Testis (tissue), 3 donors: ENCODE measurements around the gene MRPL4. TPM values are rescaled to one million over a fixed set of nuclear protein-coding genes. Genes with fewer than 3 reads are reported as not detected.

ENCODE experiments used
- DNase-seq: peaks from one replicate; pipeline ENCODE4 v3.0.0-alpha.2; 2019
- H3K27ac ChIP-seq, 2 donors: fragments of 200-600 bp; sonication (generic); one replicate each; pipeline ENCODE4 v1.5.1; 2019
- H3K27me3 ChIP-seq: fragments of 200-600 bp; sonication (generic); one replicate; pipeline ENCODE4 v1.5.1; 2019
- H3K36me3 ChIP-seq: fragments of 200-600 bp; sonication (generic); one replicate; pipeline ENCODE4 v1.5.1; 2017; ENCODE audit warnings: low read depth; ENCODE audit errors: missing control alignments
- H3K4me1 ChIP-seq: fragments of 200-600 bp; sonication (generic); one replicate; pipeline ENCODE4 v1.5.1; 2019
- H3K4me3 ChIP-seq, 2 donors: fragments of 200-600 bp; sonication (generic); one replicate each; pipeline ENCODE4 v1.5.1; 2017 to 2019
- H3K9me3 ChIP-seq: fragments of 200-600 bp; sonication (generic); one replicate; pipeline ENCODE4 v1.5.1; 2017
- POLR2A ChIP-seq: fragments of 450-650 bp; IDR thresholded peaks from one replicate; pipeline ENCODE4 v1.6.1; 2017; ENCODE audit warnings: antibody characterized with exemption, mild to moderate bottlenecking, moderate library complexity
- WGBS, 2 donors: methylation state at CpG; one replicate each; pipeline ENCODE4 v1.1.5; 2018; 5-methylcytosine and 5-hydroxymethylcytosine counted together
- intact Hi-C: fragments of 100-400 bp; cut with DNase I; formaldehyde crosslinking; loops from one replicate; pipeline ENCODE4 v1.15.1; 2023; ENCODE audit warnings: low total_unique reads
- microRNA-seq, 2 donors: library from miRNA; unstranded; fragments of <30 nt; microRNA quantifications; one replicate each; pipeline ENCODE4, GENCODE V29; 2016; ENCODE audit warnings: borderline number of aligned reads in 2 of 2, borderline replicate concordance in 1 of 2
- polyA plus RNA-seq: library from polyadenylated mRNA; stranded (reverse); fragments of 350-450 nt; fragmentation: Illumina TruSeq; extraction: RNeasy Lipid Tissue Mini Kit (QIAGEN cat#74804); gene quantifications from one replicate; pipeline ENCODE4 v1.2.3, GENCODE V29; 2014; ENCODE audit warnings: low read depth, low replicate concordance; ENCODE audit not compliant: insufficient read depth
- small RNA-seq, 2 donors: library from RNA; depleted of rRNA; stranded (forward); fragments of <200 nt; gene quantifications; one replicate each; pipeline ENCODE3, GENCODE V24; 2016
- total RNA-seq, 2 donors: library from RNA; depleted of rRNA; stranded (reverse); fragments of >200 nt; gene quantifications; one replicate each; pipeline ENCODE4 v1.2.3, GENCODE V29; 2016
- TF ChIP-seq, protein P1 (sequence below), 3 experiments: fragments of 450-650 bp in 2 of 3; fragments of 200-600 bp in 1 of 3; sonication (generic) in 1 of 3; IDR thresholded peaks; one replicate each; pipeline ENCODE4 v1.5.1; 2016 to 2019; ENCODE audit warnings: antibody characterized with exemption in 3 of 3, mild to moderate bottlenecking in 2 of 3, moderate library complexity in 1 of 3

The MRPL4 gene
- total and polyA plus RNA-seq, 3 donors from 2014 or later, result 53.3 to 91.8 (median 63.5) TPM

DNA sequence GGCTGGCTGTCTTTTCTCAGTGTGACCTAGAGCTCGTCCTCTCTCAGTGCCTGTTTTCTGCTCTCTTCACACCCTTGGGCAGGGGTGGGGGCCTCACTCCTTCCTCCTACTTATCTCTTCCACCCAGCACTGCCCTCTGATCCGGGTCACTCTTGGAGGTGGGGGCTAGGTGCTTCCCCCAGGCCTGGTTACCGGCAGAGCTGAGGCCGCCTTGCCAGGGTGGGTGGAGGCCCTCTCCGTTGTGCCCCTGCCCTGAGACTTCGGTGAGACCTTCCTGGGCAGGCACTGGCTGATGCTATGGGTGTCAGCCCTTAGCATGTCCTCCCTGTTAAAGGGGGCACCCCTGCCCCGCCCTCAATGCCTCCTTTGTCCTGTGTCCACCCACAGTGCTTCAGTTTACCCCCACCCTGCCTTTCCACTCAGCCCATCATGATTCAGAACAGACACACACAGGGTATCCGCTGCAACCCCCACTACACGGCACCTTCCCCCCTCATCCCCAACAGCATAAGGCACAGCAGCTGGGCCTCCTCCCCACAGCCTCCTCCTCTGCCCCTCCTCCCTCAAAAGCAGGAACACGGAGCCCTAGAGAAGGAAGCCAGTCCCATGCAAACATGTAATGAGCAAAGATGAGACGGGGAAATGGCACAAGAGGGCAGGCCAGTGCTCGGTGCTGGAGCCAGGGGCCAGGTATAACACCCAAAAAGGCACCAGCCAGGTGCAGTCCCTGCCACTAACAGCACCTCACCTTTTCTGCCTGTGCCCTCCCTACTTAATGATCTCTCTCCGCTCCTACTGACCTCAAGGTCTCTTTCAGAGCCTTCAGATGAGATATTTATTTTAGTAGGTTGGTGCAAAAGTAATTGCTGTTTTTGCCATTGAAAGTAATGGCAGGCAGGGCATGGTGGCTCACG, 47.8 kb downstream of the MRPL4 start:
- no peaks in the 10 kb centered on the region for H3K9me3 ChIP-seq
- no peaks in the 10 kb centered on the region for H3K27me3 ChIP-seq
- H3K36me3 ChIP-seq, result no peaks in the 10 kb centered on the region
- no peak overlapping the region for H3K27ac ChIP-seq
- TF ChIP-seq, protein P1, sequence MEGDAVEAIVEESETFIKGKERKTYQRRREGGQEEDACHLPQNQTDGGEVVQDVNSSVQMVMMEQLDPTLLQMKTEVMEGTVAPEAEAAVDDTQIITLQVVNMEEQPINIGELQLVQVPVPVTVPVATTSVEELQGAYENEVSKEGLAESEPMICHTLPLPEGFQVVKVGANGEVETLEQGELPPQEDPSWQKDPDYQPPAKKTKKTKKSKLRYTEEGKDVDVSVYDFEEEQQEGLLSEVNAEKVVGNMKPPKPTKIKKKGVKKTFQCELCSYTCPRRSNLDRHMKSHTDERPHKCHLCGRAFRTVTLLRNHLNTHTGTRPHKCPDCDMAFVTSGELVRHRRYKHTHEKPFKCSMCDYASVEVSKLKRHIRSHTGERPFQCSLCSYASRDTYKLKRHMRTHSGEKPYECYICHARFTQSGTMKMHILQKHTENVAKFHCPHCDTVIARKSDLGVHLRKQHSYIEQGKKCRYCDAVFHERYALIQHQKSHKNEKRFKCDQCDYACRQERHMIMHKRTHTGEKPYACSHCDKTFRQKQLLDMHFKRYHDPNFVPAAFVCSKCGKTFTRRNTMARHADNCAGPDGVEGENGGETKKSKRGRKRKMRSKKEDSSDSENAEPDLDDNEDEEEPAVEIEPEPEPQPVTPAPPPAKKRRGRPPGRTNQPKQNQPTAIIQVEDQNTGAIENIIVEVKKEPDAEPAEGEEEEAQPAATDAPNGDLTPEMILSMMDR (IDR thresholded peaks at IDR 0.05), result no peak
- TF ChIP-seq POLR2A, result no peak
- intact Hi-C loops, result no loop called here
- peaks cover 6% of the 10 kb centered on the region for H3K4me1 ChIP-seq
- H3K4me3 ChIP-seq, result no peak overlapping the region
- 55 to 59% methylated on average over 14 of the region's 14 CpGs for WGBS, 2 donors
- DNase-seq, result no peak

DNA sequence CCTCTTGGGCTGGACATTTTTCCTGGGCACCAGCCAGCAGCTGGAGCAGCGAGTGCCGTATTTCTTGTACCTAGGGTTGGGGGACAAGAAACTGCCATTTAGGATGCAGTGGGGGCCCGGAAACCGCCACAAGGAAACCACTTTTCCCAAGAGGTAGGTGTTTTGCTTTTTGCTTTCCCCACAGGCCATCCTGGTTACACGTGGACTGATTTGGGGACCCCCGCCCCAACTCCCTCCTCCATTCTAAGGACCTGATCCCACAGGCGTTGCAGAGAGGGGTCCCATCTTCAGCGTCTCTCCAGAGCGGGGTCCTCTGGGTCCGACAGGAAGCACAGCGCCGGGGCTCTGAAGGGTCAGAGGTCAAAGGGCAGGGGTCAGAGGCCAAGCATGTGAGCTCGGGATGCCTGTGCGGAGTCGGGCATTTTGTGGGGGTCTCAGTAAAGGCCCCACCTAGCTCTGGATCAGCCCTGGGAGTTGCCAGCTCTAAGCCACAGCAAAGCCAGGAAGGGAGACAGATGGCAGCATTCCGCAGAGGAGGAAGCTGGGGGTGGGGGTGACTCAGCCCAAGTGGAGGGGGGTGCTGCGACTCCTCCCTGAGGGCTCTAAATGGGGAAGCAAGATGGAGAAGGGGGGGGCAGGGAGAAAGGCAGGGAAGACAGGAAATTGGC, 53.3 kb downstream of the MRPL4 start:
- 83 to 87% methylated on average over 13 to 17 of the region's 17 CpGs for WGBS, 2 donors
- Histone ChIP-seq H3K9me3 (no peaks in the 10 kb centered on the region), H3K27ac (no peak overlapping the region), H3K4me3 (no peak overlapping the region), H3K27me3 (no peaks in the 10 kb centered on the region), H3K36me3 (no peaks in the 10 kb centered on the region), H3K4me1 (no peaks in the 10 kb centered on the region)
- DNase-seq, result no peak
- TF ChIP-seq POLR2A, result no peak
- TF ChIP-seq, protein P1 (IDR thresholded peaks at IDR 0.05), result no peak
- intact Hi-C loops, result no loop called here

DNA sequence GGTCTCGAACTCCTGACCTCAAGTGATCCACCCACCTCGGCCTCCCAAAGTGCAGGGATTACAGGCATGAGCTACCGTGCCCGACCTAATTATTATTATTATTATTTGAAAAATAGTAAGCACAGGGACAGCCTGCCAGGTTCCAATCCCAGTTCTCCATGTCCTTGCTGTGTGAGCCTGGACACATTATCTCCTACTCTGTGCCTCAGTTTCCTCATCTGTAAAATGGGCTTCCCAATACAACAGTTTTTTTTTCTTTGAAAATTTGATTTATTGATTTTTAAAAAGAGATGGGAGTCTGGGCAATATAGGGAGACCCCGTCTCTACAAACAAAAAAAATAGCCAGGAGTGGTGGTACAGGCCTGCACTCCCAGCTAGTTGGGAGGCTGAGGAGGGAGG, 54.3 kb downstream of the MRPL4 start:
- no peaks in the 10 kb centered on the region for H3K27me3 ChIP-seq
- intact Hi-C loops, result no loop called here
- H3K9me3 ChIP-seq, result no peaks in the 10 kb centered on the region
- H3K36me3 ChIP-seq, result no peaks in the 10 kb centered on the region
- TF ChIP-seq POLR2A, result no peak
- TF ChIP-seq, protein P1 (IDR thresholded peaks at IDR 0.05), result no peak
- H3K4me3 ChIP-seq, result no peak overlapping the region
- WGBS, 2 donors, result 88 to 90% methylated on average over 5 of the region's 5 CpGs
- H3K4me1 ChIP-seq, result no peaks in the 10 kb centered on the region
- H3K27ac ChIP-seq, result no peak overlapping the region
- DNase-seq, result no peak

DNA sequence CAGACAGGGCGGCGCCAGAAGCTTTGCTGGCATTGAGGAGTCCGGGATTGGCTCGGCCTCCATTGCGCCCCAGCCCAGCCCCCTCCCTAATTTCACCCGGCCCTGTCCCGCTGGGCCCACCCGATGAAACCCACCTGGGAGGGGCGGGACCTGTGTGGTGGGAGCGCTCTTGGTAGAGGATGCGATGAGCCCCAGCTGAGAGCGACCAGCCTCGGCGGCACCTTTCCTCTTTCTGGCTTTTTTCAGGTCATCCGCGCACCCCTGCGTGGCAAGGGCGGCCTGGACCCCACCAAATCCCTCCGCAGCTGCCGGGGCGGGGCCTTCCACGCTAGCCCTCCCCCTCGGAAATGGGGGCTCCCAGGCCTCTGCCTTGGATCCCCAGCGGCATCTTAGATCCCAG, 57.4 kb downstream of the MRPL4 start, which contains the start of gene ZGLP1:
TSS of gene ZGLP1 (minus strand) at position 393 of the 400 bp plus-strand sequence.
- Histone ChIP-seq H3K27ac (no peak within 1 kb of the TSS), H3K4me1 (no peaks in the 10 kb centered on the region), H3K27me3 (no peaks in the 10 kb centered on the region), H3K36me3 (no peaks in the 10 kb centered on the region), H3K9me3 (no peaks in the 10 kb centered on the region), H3K4me3 (peak within 1 kb of the TSS; percentile 1 to 48)
- intact Hi-C loops, result no loop called here
- 65 to 81% methylated on average over 12 to 24 of the region's 24 CpGs for WGBS, 2 donors
- DNase-seq, result no peak
- TF ChIP-seq POLR2A, result no peak

Small RNA genes within 50 kb of the gene (microRNA-seq; reads per million reads assigned to microRNA genes)
- 0 reads per million in 2 donors for gene MIR4322

Small RNA genes within 50 kb of the gene (small RNA-seq; reads per million reads assigned to genes)
- gene AC011511.1 (0 reads per million in 2 donors), gene MIR4322 (0 reads per million in 2 donors)

Other genes starting within 250 kb of the MRPL4 start
- 1 to 10 TPM; 5.5 to 7.0 TPM for gene COL5A3, start 241.7 kb upstream of the MRPL4 start, total RNA-seq
- gene COL5A3, start 241.7 kb upstream of the MRPL4 start, polyA plus RNA-seq, result 7.6 TPM
- gene RDH8, start 238.7 kb upstream of the MRPL4 start, total RNA-seq, result 1 to 10 TPM in 1 of 2 donors, not detected in 1; 1.7 TPM
- gene RDH8, start 238.7 kb upstream of the MRPL4 start, polyA plus RNA-seq, result 3.7 TPM
- 10 to 100 TPM; 20.4 to 25.8 TPM for gene SHFL, start 165.9 kb upstream of the MRPL4 start, total RNA-seq
- 18.7 TPM for gene SHFL, start 165.9 kb upstream of the MRPL4 start, polyA plus RNA-seq
- 1 to 10 TPM; 7.6 to 8.7 TPM for gene ANGPTL6, start 149.5 kb upstream of the MRPL4 start, total RNA-seq
- gene ANGPTL6, start 149.5 kb upstream of the MRPL4 start, polyA plus RNA-seq, result 3.0 TPM
- 10 to 100 TPM; 66.2 to 68.1 TPM for gene PPAN, start 145.9 kb upstream of the MRPL4 start, total RNA-seq
- gene PPAN, start 145.9 kb upstream of the MRPL4 start, polyA plus RNA-seq, result 39.3 TPM
- gene P2RY11, start 140.5 kb upstream of the MRPL4 start, total RNA-seq, result 10 to 100 TPM; 25.0 to 27.8 TPM
- gene P2RY11, start 140.5 kb upstream of the MRPL4 start, polyA plus RNA-seq, result 16.3 TPM
- gene EIF3G, start 132.3 kb upstream of the MRPL4 start, total RNA-seq, result 100 to 1,000 TPM; 281 to 306 TPM
- gene EIF3G, start 132.3 kb upstream of the MRPL4 start, polyA plus RNA-seq, result 348 TPM
- 100 to 1,000 TPM; 103 to 145 TPM for gene DNMT1, start 57.3 kb upstream of the MRPL4 start, total RNA-seq
- 96.5 TPM for gene DNMT1, start 57.3 kb upstream of the MRPL4 start, polyA plus RNA-seq
- 10 to 100 TPM in 1 of 2 donors, 1 to 10 TPM in 1; 8.7 to 13.7 TPM for gene S1PR2, start 20.9 kb upstream of the MRPL4 start, total RNA-seq
- 11.9 TPM for gene S1PR2, start 20.9 kb upstream of the MRPL4 start, polyA plus RNA-seq
- 10 to 100 TPM; 10.1 to 18.0 TPM for gene ICAM1, start 18.9 kb downstream of the MRPL4 start, total RNA-seq
- gene ICAM1, start 18.9 kb downstream of the MRPL4 start, polyA plus RNA-seq, result 14.3 TPM
- under 1 TPM; 0.25 to 0.47 TPM for gene ICAM4, start 34.7 kb downstream of the MRPL4 start, total RNA-seq
- 0.28 TPM for gene ICAM4, start 34.7 kb downstream of the MRPL4 start, polyA plus RNA-seq
- gene ICAM5, start 37.7 kb downstream of the MRPL4 start, total RNA-seq, result 1 to 10 TPM; 4.3 to 7.6 TPM
- gene ICAM5, start 37.7 kb downstream of the MRPL4 start, polyA plus RNA-seq, result 5.4 TPM
- gene ZGLP1, start 57.6 kb downstream of the MRPL4 start, total RNA-seq, result 10 to 100 TPM; 12.8 to 22.1 TPM
- gene ZGLP1, start 57.6 kb downstream of the MRPL4 start, polyA plus RNA-seq, result 10.5 TPM
- gene FDX2, start 63.8 kb downstream of the MRPL4 start, total RNA-seq, result 10 to 100 TPM; 35.7 to 40.2 TPM
- gene FDX2, start 63.8 kb downstream of the MRPL4 start, polyA plus RNA-seq, result 26.8 TPM
- 10 to 100 TPM; 34.5 to 49.6 TPM for gene RAVER1, start 81.3 kb downstream of the MRPL4 start, total RNA-seq
- gene RAVER1, start 81.3 kb downstream of the MRPL4 start, polyA plus RNA-seq, result 32.3 TPM
- 1 to 10 TPM; 2.4 to 2.8 TPM for gene ICAM3, start 87.4 kb downstream of the MRPL4 start, total RNA-seq
- 6.3 TPM for gene ICAM3, start 87.4 kb downstream of the MRPL4 start, polyA plus RNA-seq
- 100 to 1,000 TPM; 112 to 113 TPM for gene TYK2, start 128.4 kb downstream of the MRPL4 start, total RNA-seq
- gene TYK2, start 128.4 kb downstream of the MRPL4 start, polyA plus RNA-seq, result 47.6 TPM
- 100 to 1,000 TPM; 160 to 210 TPM for gene CDC37, start 151.3 kb downstream of the MRPL4 start, total RNA-seq
- 170 TPM for gene CDC37, start 151.3 kb downstream of the MRPL4 start, polyA plus RNA-seq
- 10 to 100 TPM; 20.1 to 35.0 TPM for gene PDE4A, start 168.3 kb downstream of the MRPL4 start, total RNA-seq
- 35.4 TPM for gene PDE4A, start 168.3 kb downstream of the MRPL4 start, polyA plus RNA-seq